NCI-H748 treated with DMSO at 0.1 percent for 48 hours (cell line): ENCODE measurements around the gene MYOZ3.
A peak's percentile ranks its signal among the peaks of the same experiment; 100 is the strongest.

ENCODE experiments used
- DNase-seq: peaks from one replicate; lab custom pipeline; 2025; lab: John Stamatoyannopoulos, UW

The MYOZ3 gene

GRCh38 chr5:150700594-150701377 lies 39.7 kb downstream of the MYOZ3 start, which contains the start of gene RBM22:
Gene RBM22 (minus strand): TSS chr5:150701062. CDS start chr5:150700985, 77 bp downstream.
- peak; percentile 84 for DNase-seq

- DNase-seq = no peak
Measured at GRCh38 chr5:150703762-150704161, 42.7 kb downstream of the MYOZ3 start.

DNA sequence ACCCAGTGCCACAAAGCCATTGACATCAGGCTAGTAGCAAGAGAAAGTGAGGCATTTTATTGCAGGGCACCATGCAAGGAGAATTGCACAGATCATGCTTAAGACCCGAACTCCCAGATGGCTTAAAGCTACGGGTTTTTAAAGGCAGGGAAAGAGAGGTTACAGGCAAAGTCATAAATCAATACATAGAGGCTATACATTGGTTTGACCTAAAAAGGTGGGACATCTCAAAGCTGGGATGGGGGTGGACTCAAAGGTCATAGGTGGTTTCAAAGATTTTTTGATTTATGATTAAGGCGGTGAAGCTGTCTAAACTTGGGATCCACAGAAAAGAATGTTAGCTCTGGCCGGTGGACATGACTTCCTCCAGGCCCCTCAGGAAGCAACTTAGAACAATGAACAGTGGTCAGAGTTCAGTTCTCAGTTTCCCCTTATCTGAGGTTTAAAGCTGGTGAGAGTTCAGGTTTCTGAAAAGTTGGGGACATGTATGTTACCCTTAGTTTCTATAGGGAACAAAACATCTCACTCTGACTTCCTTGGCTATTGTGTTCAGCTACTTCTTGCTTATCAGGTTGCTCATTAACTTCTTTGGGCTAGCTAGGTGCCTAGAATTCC lies 45.8 kb downstream of the MYOZ3 start:
- no peak for DNase-seq

DNA sequence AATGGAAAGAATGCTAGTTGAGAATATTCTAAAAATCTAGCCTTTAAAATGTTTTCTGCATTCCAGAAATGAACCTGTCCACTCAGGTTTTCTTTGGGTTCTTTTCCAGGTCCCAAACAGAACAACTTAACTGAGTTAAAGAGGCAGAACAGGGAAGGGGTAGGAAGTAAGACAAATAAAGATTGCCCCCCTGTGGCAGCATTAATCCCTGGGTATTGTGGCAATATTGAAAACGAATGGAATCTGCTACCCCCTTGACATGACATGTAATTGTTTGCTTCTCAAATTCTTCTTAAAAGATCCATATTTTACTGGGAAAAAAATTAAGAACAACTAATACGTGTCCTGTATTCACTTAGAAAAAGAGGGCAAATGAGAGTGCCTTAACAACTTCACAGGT lies 49.1 kb downstream of the MYOZ3 start:
- DNase-seq = no peak

DNA sequence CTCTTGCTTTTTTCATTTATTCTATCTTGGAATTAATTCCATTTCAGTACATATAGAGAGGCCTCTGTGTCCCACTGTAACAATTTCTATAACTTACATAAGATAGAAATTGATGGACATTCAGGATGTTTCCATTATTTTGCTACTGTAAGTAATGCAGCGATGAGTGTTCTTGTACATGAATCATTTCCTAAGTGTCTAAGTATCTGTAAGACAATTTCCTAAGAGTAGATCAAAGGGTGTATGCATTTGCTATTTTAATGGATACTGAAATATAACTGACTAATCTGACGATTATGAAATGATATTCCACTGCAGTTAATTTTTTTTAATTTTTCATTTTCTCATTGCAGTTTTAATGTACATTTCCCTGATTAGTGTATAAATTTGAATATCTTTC lies 62.8 kb downstream of the MYOZ3 start:
- no peak for DNase-seq
